ENCODE results near the gene NSUN4. TPM values are rescaled to one million over a fixed set of nuclear protein-coding genes. Genes with fewer than 3 reads are reported as not detected.

NSUN4 gene
- polyA plus RNA-seq, 3 donors, result 8.5 to 12.8 (median 10.4) TPM

DNA sequence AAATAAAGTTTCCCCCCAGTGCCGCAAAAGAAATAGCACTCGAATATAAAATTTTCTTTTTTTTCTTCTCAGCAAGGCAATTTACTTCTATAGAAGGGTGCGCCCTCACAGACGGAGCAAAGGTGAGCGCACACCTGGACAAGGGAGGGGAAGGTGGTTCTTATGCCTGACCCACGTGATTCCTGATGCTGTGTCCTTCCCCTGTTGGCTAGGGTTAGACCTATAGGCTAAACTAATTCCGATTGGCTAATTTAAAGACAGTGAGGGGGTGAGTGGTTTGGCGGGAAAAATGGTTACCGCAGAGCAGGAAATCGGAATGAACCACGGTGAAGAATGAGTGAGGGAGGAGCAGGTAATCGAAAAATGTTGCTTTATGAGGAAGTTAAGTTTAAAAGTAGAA lies 52.9 kb downstream of the NSUN4 start:
- Histone ChIP-seq H3K79me2 (ENCODE audit: insufficient read depth, low read length) (peaks cover 26% of the 10 kb centered on the region), H4K20me1 (ENCODE audit: insufficient read depth, low read length) (no peaks in the 10 kb centered on the region), H3K36me3 (replicated peaks in 1 of 2; ENCODE audit: control insufficient read depth in 1 of 2, insufficient read depth in 2 of 2, low read length in 2 of 2) (no peaks in the 10 kb centered on the region), H3K4me3 (replicated peaks in 1 of 3; ENCODE audit: low read depth in 2 of 3, low read length in 3 of 3) (peak overlapping the region in 1 of 3 experiments; percentile 83), H2AFZ (ENCODE audit: insufficient read depth, low read depth, low read length, poor library complexity, severe bottlenecking) (peak overlapping the region; percentile 96), H3K9me3 (replicated peaks in 1 of 2; ENCODE audit: control insufficient read depth in 1 of 2, insufficient read depth in 1 of 2, low read length in 2 of 2) (peaks cover 13 to 15% of the 10 kb centered on the region in 2 donors), H3K4me2 (replicated peaks; ENCODE audit: extremely low read depth, low read length, poor library complexity, severe bottlenecking) (peak overlapping the region; percentile 80), H3K9ac (ENCODE audit: insufficient read depth, low read length, poor library complexity, severe bottlenecking) (peak overlapping the region; percentile 77), H3K27me3 (ENCODE audit: control insufficient read depth in 2 of 2, insufficient read depth in 2 of 2, low read length in 2 of 2) (no peaks in the 10 kb centered on the region), H3K4me1 (ENCODE audit: control insufficient read depth in 1 of 2, insufficient read depth in 2 of 2, low read length in 2 of 2) (peaks cover 22 to 25% of the 10 kb centered on the region in 2 donors), H3K27ac (ENCODE audit: low read depth in 1 of 2, low read length in 2 of 2) (no peak overlapping the region)
- H3K27ac Mint-ChIP-seq, result peak overlapping the region in 3 of 7 donors; percentile 27 to 66 (median 30)
- H3K36me3 Mint-ChIP-seq, result peaks cover 0 to 14% of the 10 kb centered on the region in 2 donors
- H3K9me3 Mint-ChIP-seq, result peaks cover 13 to 27% (median 19%) of the 10 kb centered on the region in 7 donors
- peaks cover 6 to 13% (median 8%) of the 10 kb centered on the region in 3 donors for H3K27me3 Mint-ChIP-seq (ENCODE audit: low read depth in 3 of 3)
- peak overlapping the region; percentile 78 to 83 for H3K4me3 Mint-ChIP-seq
- TF ChIP-seq, protein P1, sequence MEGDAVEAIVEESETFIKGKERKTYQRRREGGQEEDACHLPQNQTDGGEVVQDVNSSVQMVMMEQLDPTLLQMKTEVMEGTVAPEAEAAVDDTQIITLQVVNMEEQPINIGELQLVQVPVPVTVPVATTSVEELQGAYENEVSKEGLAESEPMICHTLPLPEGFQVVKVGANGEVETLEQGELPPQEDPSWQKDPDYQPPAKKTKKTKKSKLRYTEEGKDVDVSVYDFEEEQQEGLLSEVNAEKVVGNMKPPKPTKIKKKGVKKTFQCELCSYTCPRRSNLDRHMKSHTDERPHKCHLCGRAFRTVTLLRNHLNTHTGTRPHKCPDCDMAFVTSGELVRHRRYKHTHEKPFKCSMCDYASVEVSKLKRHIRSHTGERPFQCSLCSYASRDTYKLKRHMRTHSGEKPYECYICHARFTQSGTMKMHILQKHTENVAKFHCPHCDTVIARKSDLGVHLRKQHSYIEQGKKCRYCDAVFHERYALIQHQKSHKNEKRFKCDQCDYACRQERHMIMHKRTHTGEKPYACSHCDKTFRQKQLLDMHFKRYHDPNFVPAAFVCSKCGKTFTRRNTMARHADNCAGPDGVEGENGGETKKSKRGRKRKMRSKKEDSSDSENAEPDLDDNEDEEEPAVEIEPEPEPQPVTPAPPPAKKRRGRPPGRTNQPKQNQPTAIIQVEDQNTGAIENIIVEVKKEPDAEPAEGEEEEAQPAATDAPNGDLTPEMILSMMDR (IDR thresholded peaks at IDR 0.05), result no peak
- intact Hi-C loops (cut with micrococcal nuclease), result no loop called here
- H3K4me1 Mint-ChIP-seq, result peaks cover 30% of the 10 kb centered on the region
- DNase-seq, result no peak
- 72% methylated on average over 7 of the region's 12 CpGs for WGBS (ENCODE audit: insufficient coverage)

DNA sequence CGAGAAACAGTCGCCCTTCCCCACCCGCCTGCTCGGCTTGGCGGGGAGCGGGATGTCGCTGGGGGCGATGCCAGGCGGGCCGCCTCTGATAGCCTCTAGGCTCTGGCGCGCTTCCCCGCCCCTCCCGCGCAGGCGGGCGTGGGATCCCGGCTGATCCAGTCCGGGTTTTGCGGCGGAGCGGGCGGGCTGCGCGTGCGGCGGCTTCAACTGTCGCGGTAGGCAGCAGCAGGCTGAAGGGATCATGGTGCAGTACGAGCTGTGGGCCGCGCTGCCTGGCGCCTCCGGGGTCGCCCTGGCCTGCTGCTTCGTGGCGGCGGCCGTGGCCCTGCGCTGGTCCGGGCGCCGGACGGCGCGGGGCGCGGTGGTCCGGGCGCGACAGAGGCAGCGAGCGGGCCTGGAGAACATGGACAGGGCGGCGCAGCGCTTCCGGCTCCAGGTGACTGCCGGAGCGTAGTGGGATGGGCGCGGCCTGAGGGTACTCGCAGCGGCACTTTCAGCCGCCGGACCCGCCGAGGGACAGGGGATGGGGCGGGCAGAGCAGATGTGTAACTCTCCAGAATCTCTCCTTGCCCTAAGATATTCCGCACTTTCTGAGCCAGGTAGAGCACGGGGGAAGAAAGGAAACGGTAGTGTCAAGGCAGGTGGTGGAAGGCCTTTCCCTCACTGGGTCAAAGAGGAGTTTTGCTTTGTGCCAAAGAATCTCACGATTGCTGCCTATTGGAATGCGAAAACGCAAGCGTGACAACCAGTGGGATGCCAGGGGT lies 53.7 kb downstream of the NSUN4 start, which contains the start of gene FAAH:
Gene FAAH, plus strand, starts transcription at position 210 of the 764 bp plus-strand sequence. Its CDS starts 32 bp downstream, at position 242.
- peak within 1 kb of the TSS; percentile 77 for H3K9ac ChIP-seq (ENCODE audit: insufficient read depth, low read length, poor library complexity, severe bottlenecking)
- peak within 1 kb of the TSS; percentile 87 to 94 for H3K4me3 Mint-ChIP-seq
- H3K9me3 Mint-ChIP-seq, result peaks cover 13 to 27% (median 19%) of the 10 kb centered on the region in 7 donors
- WGBS (ENCODE audit: insufficient coverage), result 4% methylated on average over 68 of the region's 75 CpGs
- H3K4me1 ChIP-seq (ENCODE audit: control insufficient read depth in 1 of 2, insufficient read depth in 2 of 2, low read length in 2 of 2), result peaks cover 26 to 29% of the 10 kb centered on the region in 2 donors
- no peaks in the 10 kb centered on the region for H3K36me3 ChIP-seq (replicated peaks in 1 of 2; ENCODE audit: control insufficient read depth in 1 of 2, insufficient read depth in 2 of 2, low read length in 2 of 2)
- peaks cover 0 to 14% of the 10 kb centered on the region in 2 donors for H3K36me3 Mint-ChIP-seq
- H4K20me1 ChIP-seq (ENCODE audit: insufficient read depth, low read length), result no peaks in the 10 kb centered on the region
- intact Hi-C loops (cut with micrococcal nuclease), result no loop called here
- peak within 1 kb of the TSS in 5 of 7 donors; percentile 58 to 79 (median 68) for H3K27ac Mint-ChIP-seq
- peak within 1 kb of the TSS; percentile 59 to 83 (median 74) for H3K4me3 ChIP-seq (replicated peaks in 1 of 3; ENCODE audit: low read depth in 2 of 3, low read length in 3 of 3)
- H3K27ac ChIP-seq (ENCODE audit: low read depth in 1 of 2, low read length in 2 of 2), result peak within 1 kb of the TSS in 1 of 2 donors; percentile 66
- no peaks in the 10 kb centered on the region for H3K27me3 ChIP-seq (ENCODE audit: control insufficient read depth in 2 of 2, insufficient read depth in 2 of 2, low read length in 2 of 2)
- H3K9me3 ChIP-seq (replicated peaks in 1 of 2; ENCODE audit: control insufficient read depth in 1 of 2, insufficient read depth in 1 of 2, low read length in 2 of 2), result peaks cover 13 to 15% of the 10 kb centered on the region in 2 donors
- TF ChIP-seq, protein P1 (IDR thresholded peaks at IDR 0.05), result no peak
- H3K4me2 ChIP-seq (replicated peaks; ENCODE audit: extremely low read depth, low read length, poor library complexity, severe bottlenecking), result peak within 1 kb of the TSS; percentile 80
- peak; percentile 51 to 64 (median 61) for DNase-seq
- H3K79me2 ChIP-seq (ENCODE audit: insufficient read depth, low read length), result peaks cover 31% of the 10 kb centered on the region
- peaks cover 7 to 13% (median 8%) of the 10 kb centered on the region in 3 donors for H3K27me3 Mint-ChIP-seq (ENCODE audit: low read depth in 3 of 3)
- peak within 1 kb of the TSS; percentile 96 for H2AFZ ChIP-seq (ENCODE audit: insufficient read depth, low read depth, low read length, poor library complexity, severe bottlenecking)
- H3K4me1 Mint-ChIP-seq, result peaks cover 36% of the 10 kb centered on the region
